Colonic mucosa (tissue), 4 donors: ENCODE data around the gene RAPGEF6. TPM values are rescaled to one million over a fixed set of nuclear protein-coding genes. Genes with fewer than 3 reads are reported as not detected.

ENCODE experiments used
- DNase-seq: peaks from one replicate; pipeline ENCODE4 v3.0.0-alpha.2; 2020
- H3K27ac ChIP-seq: fragments of 200-600 bp; one replicate; pipeline ENCODE4 v1.8.0; 2021
- H3K27me3 ChIP-seq: fragments of 200-600 bp; one replicate; pipeline ENCODE4 v1.8.0; 2021
- H3K36me3 ChIP-seq: fragments of 200-600 bp; one replicate; pipeline ENCODE4 v1.8.0; 2021
- H3K4me1 ChIP-seq: fragments of 200-600 bp; one replicate; pipeline ENCODE4 v1.8.0; 2021; ENCODE audit warnings: mild to moderate bottlenecking
- H3K4me3 ChIP-seq: fragments of 200-600 bp; one replicate; pipeline ENCODE4 v1.8.0; 2021
- H3K9ac ChIP-seq, 2 donors: one replicate each; pipeline ENCODE4 v1.7.0; 2013; ENCODE audit warnings: control low read depth in 2 of 2, low read depth in 2 of 2, low read length in 2 of 2
- H3K9me3 ChIP-seq: fragments of 200-600 bp; one replicate; pipeline ENCODE4 v1.8.0; 2021
- intact Hi-C: fragments of 100-400 bp; cut with DNase I; formaldehyde crosslinking; loops from one replicate; pipeline ENCODE4 v1.14.1; 2022
- total RNA-seq, 2 donors: library from RNA; stranded (reverse); fragmentation: NEBNext Ultra II Directional in 1 of 2; extraction: Animal tissue kit (Norgen Biotek cat#: 25700) in 1 of 2; gene quantifications; one replicate each; pipeline ENCODE4 v1.2.1, GENCODE V29; 2021
- TF ChIP-seq, protein P1 (sequence below): fragments of 200-600 bp; IDR thresholded peaks from one replicate; pipeline ENCODE4 v1.8.0; 2022; ENCODE audit warnings: antibody characterized with exemption, mild to moderate bottlenecking
- donor health status: healthy.
- donor health status: DM: no; HTN: no; CAD: no.
- donor health status: DM: no; HTN: no; CAD: no.

The RAPGEF6 gene
- total RNA-seq, 2 donors from 2014 or later, result 14.9 to 16.2 TPM

- Histone ChIP-seq H3K4me3 (no peak overlapping the region), H3K9me3 (no peaks in the 10 kb centered on the region), H3K9ac (no peak overlapping the region), H3K27ac (no peak overlapping the region), H3K36me3 (no peaks in the 10 kb centered on the region), H3K4me1 (no peaks in the 10 kb centered on the region), H3K27me3 (no peaks in the 10 kb centered on the region)
- no peak for DNase-seq
- intact Hi-C loops, result no loop called here
- TF ChIP-seq, protein P1, sequence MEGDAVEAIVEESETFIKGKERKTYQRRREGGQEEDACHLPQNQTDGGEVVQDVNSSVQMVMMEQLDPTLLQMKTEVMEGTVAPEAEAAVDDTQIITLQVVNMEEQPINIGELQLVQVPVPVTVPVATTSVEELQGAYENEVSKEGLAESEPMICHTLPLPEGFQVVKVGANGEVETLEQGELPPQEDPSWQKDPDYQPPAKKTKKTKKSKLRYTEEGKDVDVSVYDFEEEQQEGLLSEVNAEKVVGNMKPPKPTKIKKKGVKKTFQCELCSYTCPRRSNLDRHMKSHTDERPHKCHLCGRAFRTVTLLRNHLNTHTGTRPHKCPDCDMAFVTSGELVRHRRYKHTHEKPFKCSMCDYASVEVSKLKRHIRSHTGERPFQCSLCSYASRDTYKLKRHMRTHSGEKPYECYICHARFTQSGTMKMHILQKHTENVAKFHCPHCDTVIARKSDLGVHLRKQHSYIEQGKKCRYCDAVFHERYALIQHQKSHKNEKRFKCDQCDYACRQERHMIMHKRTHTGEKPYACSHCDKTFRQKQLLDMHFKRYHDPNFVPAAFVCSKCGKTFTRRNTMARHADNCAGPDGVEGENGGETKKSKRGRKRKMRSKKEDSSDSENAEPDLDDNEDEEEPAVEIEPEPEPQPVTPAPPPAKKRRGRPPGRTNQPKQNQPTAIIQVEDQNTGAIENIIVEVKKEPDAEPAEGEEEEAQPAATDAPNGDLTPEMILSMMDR, result no peak
Observed at GRCh38 chr5:131511934-131512333, 123.1 kb downstream of the RAPGEF6 start.

DNA sequence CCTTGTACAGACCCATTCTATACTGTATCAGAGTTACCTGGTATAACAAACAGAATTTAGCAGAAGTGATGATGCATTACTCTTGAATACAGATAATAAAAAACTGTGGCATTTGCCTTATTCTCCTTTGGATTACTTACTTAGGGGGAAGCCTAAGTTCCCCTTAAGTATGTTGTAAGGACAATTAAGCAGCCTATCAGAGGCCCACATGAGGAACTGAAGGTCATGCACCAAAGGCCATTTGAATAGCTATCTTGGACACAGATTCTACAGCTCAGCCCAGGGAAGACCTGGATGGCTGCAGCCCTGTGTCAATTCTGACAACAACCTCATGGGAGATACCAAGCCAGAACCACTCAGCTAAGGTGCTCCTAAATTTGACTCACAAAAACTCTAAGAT, 125.2 kb downstream of the RAPGEF6 start:
- Histone ChIP-seq H3K4me1 (no peaks in the 10 kb centered on the region), H3K4me3 (no peak overlapping the region), H3K9ac (no peak overlapping the region), H3K27ac (no peak overlapping the region), H3K27me3 (no peaks in the 10 kb centered on the region), H3K36me3 (no peaks in the 10 kb centered on the region), H3K9me3 (no peaks in the 10 kb centered on the region)
- intact Hi-C loops, result no loop called here
- TF ChIP-seq, protein P1, result no peak
- DNase-seq, result no peak

GRCh38 chr5:131505237-131505908, 129.7 kb downstream of the RAPGEF6 start:
- no peak for DNase-seq
- no peaks in the 10 kb centered on the region for H3K27me3 ChIP-seq
- no peaks in the 10 kb centered on the region for H3K4me1 ChIP-seq
- H3K36me3 ChIP-seq, result no peaks in the 10 kb centered on the region
- TF ChIP-seq, protein P1, result no peak
- H3K27ac ChIP-seq, result no peak overlapping the region
- intact Hi-C loops, result no loop called here
- no peak overlapping the region for H3K4me3 ChIP-seq
- H3K9me3 ChIP-seq, result no peaks in the 10 kb centered on the region
- no peak overlapping the region for H3K9ac ChIP-seq

DNA sequence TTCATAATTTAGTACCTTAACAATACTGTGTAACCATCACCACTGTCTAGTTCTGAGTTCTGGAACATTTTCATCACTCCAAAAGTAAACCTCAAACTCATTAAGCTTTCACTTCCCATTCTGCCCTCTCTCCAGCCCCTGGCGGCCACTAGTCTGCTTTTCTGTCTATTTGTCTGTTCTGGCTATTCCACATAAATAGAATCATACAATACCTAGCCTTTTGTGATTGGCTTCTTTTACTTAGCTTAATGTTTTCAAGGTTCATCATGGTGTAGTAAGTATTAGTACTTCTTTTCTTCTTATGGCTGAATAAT, 138.7 kb downstream of the RAPGEF6 start:
- TF ChIP-seq, protein P1, result no peak
- Histone ChIP-seq H3K27me3 (no peaks in the 10 kb centered on the region), H3K9ac (no peak overlapping the region), H3K36me3 (no peaks in the 10 kb centered on the region), H3K27ac (no peak overlapping the region), H3K4me1 (no peaks in the 10 kb centered on the region), H3K4me3 (no peak overlapping the region), H3K9me3 (no peaks in the 10 kb centered on the region)
- DNase-seq, result no peak
- intact Hi-C loops, result no loop called here

DNA sequence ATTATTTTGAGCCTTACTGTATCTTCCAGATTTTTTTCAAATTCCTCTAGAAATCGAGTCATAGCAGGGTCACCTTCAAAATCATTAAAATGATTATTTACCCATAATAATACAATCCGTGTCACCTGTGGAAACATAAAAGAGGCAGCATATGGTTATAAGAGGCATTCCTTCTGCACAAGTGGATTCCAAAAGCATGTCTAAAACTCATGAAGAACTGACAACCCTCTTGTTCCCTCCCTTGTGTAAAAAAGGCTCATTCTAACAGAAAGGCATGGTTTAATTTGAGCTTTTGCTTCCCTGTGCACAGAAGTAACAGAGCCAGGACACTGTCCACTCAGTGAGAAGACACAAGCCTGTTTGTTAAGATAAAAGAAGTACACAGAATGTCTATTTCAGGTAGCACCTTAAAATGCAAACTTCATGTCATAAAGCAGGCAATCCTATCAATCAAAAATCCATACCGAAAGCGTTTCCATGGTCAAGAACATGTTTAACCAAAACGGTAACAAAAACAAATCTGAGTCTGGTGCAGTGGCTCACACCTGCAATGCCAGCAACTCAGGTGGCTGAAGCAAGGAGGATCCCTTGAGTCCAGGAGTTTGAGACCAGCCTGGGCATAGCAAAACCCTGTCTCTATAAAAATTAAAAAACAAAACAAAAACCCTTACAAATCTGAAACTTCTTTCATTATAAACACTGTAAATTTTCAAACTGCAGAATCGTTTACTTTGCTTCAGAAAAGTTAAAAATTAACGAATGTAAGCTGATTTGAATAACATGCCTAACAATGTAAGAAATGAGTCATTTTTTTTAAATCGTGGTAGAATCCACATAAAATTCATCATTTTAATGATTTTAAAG, 139.3 kb downstream of the RAPGEF6 start:
- Histone ChIP-seq H3K9ac (no peak overlapping the region), H3K27me3 (no peaks in the 10 kb centered on the region), H3K4me1 (no peaks in the 10 kb centered on the region), H3K9me3 (no peaks in the 10 kb centered on the region), H3K4me3 (no peak overlapping the region), H3K27ac (no peak overlapping the region), H3K36me3 (no peaks in the 10 kb centered on the region)
- no peak for DNase-seq
- TF ChIP-seq, protein P1, result no peak
- intact Hi-C loops, result no loop called here
